ENCODE data around the gene RAB15. TPM values are rescaled to one million over a fixed set of nuclear protein-coding genes. Genes with fewer than 3 reads are reported as not detected.

The RAB15 gene
- total and polyA plus RNA-seq, 7 donors = 3.1 to 61.9 (median 18.0) TPM

- no peak for DNase-seq
- 85 to 93% (median 93%) methylated on average over 3 of the region's 3 CpGs for WGBS, 3 donors
- Histone ChIP-seq H3K27me3 (ENCODE audit: insufficient read depth in 3 of 3, low read length in 2 of 3) (no peaks in the 10 kb centered on the region), H3K9me3 (no peaks in the 10 kb centered on the region), H3K36me3 (ENCODE audit: insufficient read depth in 1 of 2, low read depth in 1 of 2) (peaks cover 0 to 22% of the 10 kb centered on the region in 2 donors), H3K4me1 (peaks cover 23% of the 10 kb centered on the region), H3K27ac (no peak overlapping the region), H3K4me3 (no peak overlapping the region)
- no peak for ATAC-seq
- intact Hi-C loops (cut with DNase I) = no loop called here
- TF ChIP-seq CTCF (IDR thresholded peaks at IDR 0.05) = no peak
These were observed 31.7 kb downstream of the RAB15 start for GRCh38 chr14:64940336-64940910.

- DNase-seq (no peak), ATAC-seq (no peak)
- Histone ChIP-seq H3K27ac (no peak overlapping the region), H3K4me3 (no peak overlapping the region), H3K27me3 (ENCODE audit: insufficient read depth in 3 of 3, low read length in 2 of 3) (no peaks in the 10 kb centered on the region), H3K36me3 (ENCODE audit: insufficient read depth in 1 of 2, low read depth in 1 of 2) (peaks cover 0 to 22% of the 10 kb centered on the region in 2 donors), H3K4me1 (peaks cover 29% of the 10 kb centered on the region), H3K9me3 (no peaks in the 10 kb centered on the region)
- no peak for TF ChIP-seq CTCF (IDR thresholded peaks at IDR 0.05)
- WGBS, 3 donors = 80 to 95% (median 86%) methylated on average over 3 of the region's 3 CpGs
- intact Hi-C loops (cut with DNase I) = no loop called here
These were observed 32.3 kb downstream of the RAB15 start for GRCh38 chr14:64939817-64940190.

- ATAC-seq (no peak), DNase-seq (no peak)
- Histone ChIP-seq H3K27me3 (ENCODE audit: insufficient read depth in 3 of 3, low read length in 2 of 3) (no peaks in the 10 kb centered on the region), H3K36me3 (ENCODE audit: insufficient read depth in 1 of 2, low read depth in 1 of 2) (peaks cover 0 to 20% of the 10 kb centered on the region in 2 donors), H3K4me3 (no peak overlapping the region), H3K27ac (no peak overlapping the region), H3K4me1 (peaks cover 33% of the 10 kb centered on the region), H3K9me3 (no peaks in the 10 kb centered on the region)
- no peak for TF ChIP-seq CTCF (IDR thresholded peaks at IDR 0.05)
- WGBS, 3 donors = 91 to 95% (median 91%) methylated on average over 17 of the region's 17 CpGs
- intact Hi-C loops (cut with DNase I) = no loop called here
These were observed 32.9 kb downstream of the RAB15 start for GRCh38 chr14:64938972-64939816.

GRCh38 chr14:64937821-64938193 is 34.3 kb downstream of the RAB15 start:
- Histone ChIP-seq H3K27me3 (ENCODE audit: insufficient read depth in 3 of 3, low read length in 2 of 3) (no peaks in the 10 kb centered on the region), H3K36me3 (ENCODE audit: insufficient read depth in 1 of 2, low read depth in 1 of 2) (peaks cover under 1 to 16% of the 10 kb centered on the region in 2 donors), H3K4me3 (no peak overlapping the region), H3K9me3 (no peaks in the 10 kb centered on the region), H3K4me1 (peaks cover 43% of the 10 kb centered on the region), H3K27ac (peak overlapping the region; percentile 72)
- WGBS, 3 donors = 68 to 78% (median 76%) methylated on average over 1 of the region's 1 CpG
- ATAC-seq (no peak), DNase-seq (no peak)
- intact Hi-C loops (cut with DNase I) = no loop called here
- TF ChIP-seq CTCF (IDR thresholded peaks at IDR 0.05) = peak; percentile 37
